AG04449 (cell line): Measurements from ENCODE around the gene SLC18A2.
"Not testable (repeated sequence)": the region's sequence is repeated elsewhere in the genome, so short reads cannot be mapped to it uniquely, and the experiment has no call there.

Experiments
- CTCF ChIA-PET: fragments of 350-600 bp; formaldehyde crosslinking; extraction: SDS; loops from one replicate; lab custom pipeline; 2021; ENCODE audit warnings: antibody characterized with exemption; lab: Yijun Ruan, JAX
- POLR2A ChIA-PET: fragments of 400-600, 350-600 bp; formaldehyde crosslinking; extraction: SDS; loops from one replicate; lab custom pipeline; 2020; ENCODE audit warnings: antibody characterized with exemption, inconsistent platforms; lab: Yijun Ruan, JAX
- DNase-seq: peaks from one replicate; pipeline ENCODE4 v3.0.0-alpha.2; 2010; ENCODE audit warnings: low read depth, low spot score
- H3K4me3 ChIP-seq: 2 replicates; pipeline ENCODE4 v1.5.1; 2011; ENCODE audit warnings: low read depth, mild to moderate bottlenecking, control low read depth, low read length
- TF ChIP-seq, protein P1 (sequence below): IDR thresholded peaks from one replicate; pipeline ENCODE4 v1.5.1; 2011; ENCODE audit warnings: mild to moderate bottlenecking, moderate library complexity, low read length, control low read depth, inconsistent platforms; ENCODE audit not compliant: insufficient read depth; ENCODE audit errors: missing control alignments

The SLC18A2 gene

DNA sequence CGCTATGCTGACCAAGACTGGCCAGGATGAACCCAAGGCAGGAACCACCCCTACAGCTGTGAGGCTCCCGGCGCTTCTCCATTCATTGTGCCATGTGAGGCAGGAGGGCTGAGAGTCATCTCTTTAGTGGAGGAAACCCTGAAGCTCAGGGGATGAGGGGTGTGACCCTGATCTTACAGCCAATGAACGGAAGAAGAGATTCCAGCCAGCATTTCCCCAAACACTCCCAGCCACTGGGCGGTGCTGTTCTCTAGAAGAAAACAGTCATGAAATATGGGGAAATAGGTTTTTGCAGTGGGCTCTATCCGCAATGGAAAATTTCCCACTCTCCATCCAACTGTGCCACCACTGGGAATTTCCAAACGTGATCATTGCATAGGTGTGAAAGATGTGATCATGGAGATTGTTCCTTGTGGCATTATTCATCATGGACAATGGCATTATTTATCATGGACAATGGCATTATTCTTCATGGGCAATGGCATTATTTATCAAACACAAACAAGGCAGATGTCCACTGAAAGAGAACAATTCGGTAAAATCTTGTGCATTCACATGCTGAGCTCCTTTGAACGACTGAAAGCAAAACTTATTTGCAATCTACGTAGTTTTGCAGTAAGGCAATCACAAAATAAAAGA is 14.0 kb upstream of the SLC18A2 start:
- ChIA-PET POLR2A (no interaction called here), CTCF (interaction anchor here (0.9 to 7.9 kb wide), 7 partner anchors 11 to 216 kb away, joined by 3 to 74 read pairs (median 4); no protein-coding TSS in a partner anchor)
- no peak for DNase-seq
- TF ChIP-seq, protein P1, sequence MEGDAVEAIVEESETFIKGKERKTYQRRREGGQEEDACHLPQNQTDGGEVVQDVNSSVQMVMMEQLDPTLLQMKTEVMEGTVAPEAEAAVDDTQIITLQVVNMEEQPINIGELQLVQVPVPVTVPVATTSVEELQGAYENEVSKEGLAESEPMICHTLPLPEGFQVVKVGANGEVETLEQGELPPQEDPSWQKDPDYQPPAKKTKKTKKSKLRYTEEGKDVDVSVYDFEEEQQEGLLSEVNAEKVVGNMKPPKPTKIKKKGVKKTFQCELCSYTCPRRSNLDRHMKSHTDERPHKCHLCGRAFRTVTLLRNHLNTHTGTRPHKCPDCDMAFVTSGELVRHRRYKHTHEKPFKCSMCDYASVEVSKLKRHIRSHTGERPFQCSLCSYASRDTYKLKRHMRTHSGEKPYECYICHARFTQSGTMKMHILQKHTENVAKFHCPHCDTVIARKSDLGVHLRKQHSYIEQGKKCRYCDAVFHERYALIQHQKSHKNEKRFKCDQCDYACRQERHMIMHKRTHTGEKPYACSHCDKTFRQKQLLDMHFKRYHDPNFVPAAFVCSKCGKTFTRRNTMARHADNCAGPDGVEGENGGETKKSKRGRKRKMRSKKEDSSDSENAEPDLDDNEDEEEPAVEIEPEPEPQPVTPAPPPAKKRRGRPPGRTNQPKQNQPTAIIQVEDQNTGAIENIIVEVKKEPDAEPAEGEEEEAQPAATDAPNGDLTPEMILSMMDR = peak; percentile 34
- H3K4me3 ChIP-seq = no peak overlapping the region

DNA sequence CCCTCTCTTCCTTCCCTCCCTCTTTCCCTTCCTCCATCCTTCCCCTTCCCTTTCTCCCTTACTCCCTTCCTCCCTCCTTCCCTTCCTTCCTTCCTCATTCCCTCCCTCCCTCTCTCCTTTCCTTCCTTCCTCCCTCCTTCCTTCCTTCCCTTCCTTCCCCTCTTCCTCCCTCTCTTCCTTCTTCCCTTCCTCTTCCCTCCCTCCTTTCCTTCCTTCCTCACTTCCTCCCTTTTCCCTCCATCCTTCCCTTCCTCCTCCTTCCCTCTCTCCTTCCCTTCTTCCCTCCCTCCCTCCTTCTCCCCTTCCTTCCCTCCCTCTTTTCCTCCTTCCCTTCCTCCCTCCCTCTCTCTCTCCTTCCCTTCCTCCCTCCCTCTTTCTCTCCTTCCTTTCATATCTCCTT is 12.7 kb upstream of the SLC18A2 start:
- DNase-seq = no peak
- TF ChIP-seq, protein P1 = no peak
- ChIA-PET POLR2A (no interaction called here), CTCF (interaction anchor here (7.9 kb wide), 1 partner anchor 12 kb away, joined by 74 read pairs; no protein-coding TSS in a partner anchor)
- H3K4me3 ChIP-seq = no peak overlapping the region

DNA sequence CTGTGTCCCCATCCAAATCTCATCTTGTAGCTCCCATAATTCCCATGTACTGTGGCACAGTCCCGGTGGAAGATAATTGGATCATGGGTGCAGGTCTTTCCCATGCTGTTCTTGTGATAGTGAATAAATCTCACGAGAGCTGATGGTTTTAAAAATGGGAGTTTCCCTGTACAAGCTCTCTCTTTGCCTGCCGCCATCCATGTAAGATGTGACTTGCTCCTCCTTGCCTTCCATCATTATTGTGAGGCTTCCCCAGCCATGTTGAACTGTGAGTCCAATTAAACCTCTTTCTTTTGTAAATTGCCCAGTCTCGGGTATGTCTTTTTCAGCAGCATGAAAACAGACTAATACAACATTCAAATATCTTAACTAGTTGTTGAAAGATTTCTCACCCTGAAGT is 10.8 kb upstream of the SLC18A2 start:
- DNase-seq, POLR2A ChIA-PET, H3K4me3 ChIP-seq: not testable (repeated sequence)
- CTCF ChIA-PET = interaction anchor here (0.9 to 7.9 kb wide), 2 partner anchors 14 to 89 kb away, joined by 3 to 74 read pairs; no protein-coding TSS in a partner anchor

DNA sequence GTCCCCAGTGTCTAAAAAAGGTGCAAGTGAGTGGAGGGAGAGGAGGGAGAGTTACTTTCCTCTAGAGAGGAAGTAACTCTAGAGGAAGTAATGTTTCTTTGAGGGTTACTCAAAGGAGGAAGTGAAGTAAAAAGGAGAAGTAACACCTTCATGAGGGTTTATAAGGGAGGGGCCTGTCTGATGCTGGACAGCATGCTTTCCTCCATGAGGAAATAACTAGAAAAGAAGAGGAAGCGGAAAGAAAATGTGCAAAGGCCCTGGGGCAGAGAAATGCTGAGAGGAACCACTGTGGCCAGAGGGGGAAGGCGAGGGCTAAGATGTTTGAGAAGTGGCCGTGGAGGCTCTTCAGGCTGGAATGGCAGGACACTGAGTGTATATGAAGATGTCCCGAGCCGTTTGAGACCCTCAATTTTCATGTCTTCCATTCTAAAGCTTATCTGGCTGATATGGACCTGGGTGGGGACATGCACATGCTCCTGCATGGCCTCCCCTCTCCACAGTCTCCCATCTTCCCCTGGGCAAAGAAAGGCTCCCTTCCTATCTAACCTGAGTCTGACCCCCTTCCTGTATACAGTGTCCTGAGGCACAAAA is 3.4 kb upstream of the SLC18A2 start:
- H3K4me3 ChIP-seq = no peak overlapping the region
- POLR2A ChIA-PET = no interaction called here
- TF ChIP-seq, protein P1 = no peak
- CTCF ChIA-PET = no interaction called here
- DNase-seq = no peak

DNA sequence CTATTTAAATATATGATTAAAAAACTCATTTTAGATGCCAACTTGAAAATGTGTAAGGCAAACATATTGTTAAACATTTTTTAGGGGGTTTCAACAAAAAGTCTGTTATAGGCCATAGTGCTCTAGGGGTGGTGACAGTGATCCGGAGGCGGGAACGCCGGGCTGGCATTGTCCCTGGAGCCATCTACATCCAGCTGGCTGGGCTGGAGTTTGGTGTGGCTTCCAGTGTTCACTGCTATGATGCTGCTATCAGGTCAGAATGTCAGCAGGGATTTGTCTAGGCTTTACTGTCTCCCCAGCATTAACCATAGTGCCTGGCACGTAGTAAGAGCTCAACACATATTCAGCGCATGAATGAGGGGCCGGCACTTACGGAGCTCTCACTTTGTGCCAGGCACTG is 1.9 kb upstream of the SLC18A2 start:
- TF ChIP-seq, protein P1 = no peak
- no peak overlapping the region for H3K4me3 ChIP-seq
- POLR2A ChIA-PET = no interaction called here
- DNase-seq = no peak
- CTCF ChIA-PET = interaction anchor here (4.1 kb wide), 1 partner anchor 23 kb away, joined by 19 read pairs; no protein-coding TSS in a partner anchor

DNA sequence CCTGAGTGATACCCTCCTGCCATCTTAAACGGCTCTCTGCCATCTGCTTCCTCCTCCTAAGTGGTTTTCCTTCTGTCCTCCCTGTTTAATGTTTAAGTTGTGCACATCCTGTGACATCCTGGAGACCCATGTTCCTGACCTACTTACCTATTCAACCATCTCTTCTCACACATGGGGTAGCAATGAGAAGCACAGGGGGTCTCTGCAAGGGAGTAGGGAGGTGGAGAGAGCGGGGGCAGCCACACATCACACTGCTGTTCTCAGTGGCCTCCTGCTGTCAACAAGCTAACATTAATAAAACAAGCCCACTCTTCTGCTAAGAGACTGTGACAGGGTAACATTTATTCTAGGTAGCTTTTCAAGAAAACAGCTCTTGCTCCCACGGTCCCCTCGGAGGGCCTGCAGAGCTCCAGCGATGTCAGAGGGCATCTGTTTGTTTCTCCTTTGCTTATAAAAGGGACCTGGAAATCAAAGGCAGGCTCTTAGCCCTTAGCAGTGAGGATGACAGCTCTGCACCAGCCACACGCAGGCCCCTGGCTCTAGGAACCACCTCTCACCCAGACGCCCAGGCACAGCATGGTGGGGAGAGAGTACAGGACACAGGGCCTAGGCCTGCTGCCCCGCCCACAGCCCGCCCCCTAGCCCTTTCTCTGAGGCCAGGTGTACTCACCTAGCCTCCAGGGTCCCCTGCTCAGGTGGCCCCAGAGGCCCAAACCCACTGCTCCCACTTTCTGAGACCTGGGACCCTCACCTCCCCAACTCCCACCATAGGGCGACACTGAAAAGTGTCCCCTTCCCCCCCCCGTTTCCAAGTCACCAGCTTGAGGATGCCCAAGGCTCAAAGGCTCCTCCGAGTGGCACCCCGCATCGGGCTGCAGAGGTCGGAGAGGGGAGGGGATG is 943 bp upstream of the SLC18A2 start:
- CTCF ChIA-PET = interaction anchor here (4.1 kb wide), 1 partner anchor 24 kb away, joined by 19 read pairs; no protein-coding TSS in a partner anchor
- POLR2A ChIA-PET = no interaction called here
- TF ChIP-seq, protein P1 = no peak
- DNase-seq = no peak
- H3K4me3 ChIP-seq = no peak overlapping the region
